ENCODE measurements around the gene DENND2A. TPM values are rescaled to one million over a fixed set of nuclear protein-coding genes. Genes with fewer than 3 reads are reported as not detected.

Gene DENND2A
- total RNA-seq, 1 experiment from 2014 or later = 7.3 TPM

DNA sequence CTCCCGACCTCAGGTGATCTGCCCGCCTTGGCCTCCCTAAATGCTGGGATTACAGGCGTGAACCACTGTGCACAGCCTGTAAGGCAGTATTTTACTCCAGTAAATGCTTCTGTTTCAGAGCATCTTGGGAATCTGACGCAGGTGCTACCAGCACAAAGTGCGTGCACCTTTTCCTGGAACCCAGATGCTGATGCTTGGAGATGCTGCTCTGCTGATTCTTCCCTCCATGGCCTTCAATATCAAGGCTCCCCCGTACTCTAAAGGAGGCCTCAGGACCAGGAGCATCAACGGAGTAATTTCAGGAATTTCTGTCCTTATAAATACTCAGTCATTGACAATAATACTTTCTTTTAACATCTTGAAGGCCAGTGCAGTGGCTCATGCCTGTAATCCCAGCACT lies 23.5 kb downstream of the DENND2A start:
- no peaks in the 10 kb centered on the region for H3K79me1 ChIP-seq (ENCODE audit: insufficient read depth, low read depth, low read length, poor library complexity, severe bottlenecking)
- Mint-ChIP-seq H3K36me3 (ENCODE audit: insufficient read depth in 1 of 3, low read depth in 3 of 3) (no peaks in the 10 kb centered on the region), H3K9me3 (no peaks in the 10 kb centered on the region), H3K27ac (0 out of 7 replicates have a peak overlapping the region, but pooled peaks of 1 of the 3 experiments have one; percentile 24), H3K4me1 (no peaks in the 10 kb centered on the region), H3K4me3 (no peak overlapping the region), H3K27me3 (ENCODE audit: low read depth) (no peaks in the 10 kb centered on the region)
- no peak overlapping the region for H2BK5ac ChIP-seq (ENCODE audit: insufficient read length, low read length)
- WGBS (ENCODE audit: extremely low coverage, insufficient read length, low lambda C conversion rate) = no CpG with 5 or more reads among the region's 7 CpGs
- no peaks in the 10 kb centered on the region for H3K23me2 ChIP-seq (ENCODE audit: insufficient read length, low read depth, low read length, poor library complexity, severe bottlenecking)
- H2BK12ac ChIP-seq (ENCODE audit: insufficient read length, low read depth, low read length) = no peak overlapping the region
- no peak overlapping the region for H2BK120ac ChIP-seq (ENCODE audit: low read depth, low read length, poor library complexity, severe bottlenecking)
- H3K14ac ChIP-seq (ENCODE audit: insufficient read depth, low read length) = no peak overlapping the region
- H4K8ac ChIP-seq (replicated peaks; ENCODE audit: insufficient read length, low read depth, low read length) = no peak overlapping the region
- no peak overlapping the region for H2AFZ ChIP-seq (ENCODE audit: low read length)
- H3K4ac ChIP-seq (ENCODE audit: low read depth, low read length) = no peak overlapping the region
- no peak overlapping the region for H3K18ac ChIP-seq (ENCODE audit: insufficient read length, low read depth, low read length)
- no peak overlapping the region for H3K27ac ChIP-seq (ENCODE audit: insufficient read length, low read depth, low read length)
- no peak overlapping the region for H2AK5ac ChIP-seq (ENCODE audit: insufficient read length, low read length)
- no peak overlapping the region for H2BK20ac ChIP-seq (ENCODE audit: low read depth, low read length, poor library complexity, severe bottlenecking)
- H3K79me2 ChIP-seq (ENCODE audit: insufficient read depth, low read length) = no peaks in the 10 kb centered on the region
- TF ChIP-seq, protein P1, sequence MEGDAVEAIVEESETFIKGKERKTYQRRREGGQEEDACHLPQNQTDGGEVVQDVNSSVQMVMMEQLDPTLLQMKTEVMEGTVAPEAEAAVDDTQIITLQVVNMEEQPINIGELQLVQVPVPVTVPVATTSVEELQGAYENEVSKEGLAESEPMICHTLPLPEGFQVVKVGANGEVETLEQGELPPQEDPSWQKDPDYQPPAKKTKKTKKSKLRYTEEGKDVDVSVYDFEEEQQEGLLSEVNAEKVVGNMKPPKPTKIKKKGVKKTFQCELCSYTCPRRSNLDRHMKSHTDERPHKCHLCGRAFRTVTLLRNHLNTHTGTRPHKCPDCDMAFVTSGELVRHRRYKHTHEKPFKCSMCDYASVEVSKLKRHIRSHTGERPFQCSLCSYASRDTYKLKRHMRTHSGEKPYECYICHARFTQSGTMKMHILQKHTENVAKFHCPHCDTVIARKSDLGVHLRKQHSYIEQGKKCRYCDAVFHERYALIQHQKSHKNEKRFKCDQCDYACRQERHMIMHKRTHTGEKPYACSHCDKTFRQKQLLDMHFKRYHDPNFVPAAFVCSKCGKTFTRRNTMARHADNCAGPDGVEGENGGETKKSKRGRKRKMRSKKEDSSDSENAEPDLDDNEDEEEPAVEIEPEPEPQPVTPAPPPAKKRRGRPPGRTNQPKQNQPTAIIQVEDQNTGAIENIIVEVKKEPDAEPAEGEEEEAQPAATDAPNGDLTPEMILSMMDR (conservative IDR thresholded peaks at IDR 0.05) = no peak
- H3K4me1 ChIP-seq (ENCODE audit: insufficient read depth, low read length) = no peaks in the 10 kb centered on the region
- H4K5ac ChIP-seq (ENCODE audit: insufficient read length, low read depth, low read length) = no peak overlapping the region
- DNase-seq = no peak
- no peaks in the 10 kb centered on the region for H3K9me3 ChIP-seq (ENCODE audit: control insufficient read depth, low read depth, low read length)
- H4K91ac ChIP-seq (ENCODE audit: insufficient read length, low read depth, low read length) = no peak overlapping the region
- no peak overlapping the region for H3K4me2 ChIP-seq (ENCODE audit: insufficient read depth, insufficient read length, low read length)
- H3K23ac ChIP-seq (ENCODE audit: insufficient read length, low read depth, low read length) = no peak overlapping the region
- no peak overlapping the region for H2BK15ac ChIP-seq (ENCODE audit: low read depth, low read length)
- no peak overlapping the region for H3K9ac ChIP-seq (ENCODE audit: extremely low read depth, insufficient read length, low read length)
- no peak overlapping the region for H3K56ac ChIP-seq (ENCODE audit: insufficient read length, low read depth, low read length)
- H3T11ph ChIP-seq (ENCODE audit: low read length) = no peak overlapping the region
- no peaks in the 10 kb centered on the region for H4K20me1 ChIP-seq (ENCODE audit: control insufficient read depth, insufficient read depth, insufficient read length)
- H3K27me3 ChIP-seq (ENCODE audit: insufficient read depth, low read length) = no peaks in the 10 kb centered on the region
